ENCODE data around the gene F8. TPM values are rescaled to one million over a fixed set of nuclear protein-coding genes. Genes with fewer than 3 reads are reported as not detected.

Gene F8
- total RNA-seq, 1 experiment from 2014 or later: 12.4 TPM

DNA sequence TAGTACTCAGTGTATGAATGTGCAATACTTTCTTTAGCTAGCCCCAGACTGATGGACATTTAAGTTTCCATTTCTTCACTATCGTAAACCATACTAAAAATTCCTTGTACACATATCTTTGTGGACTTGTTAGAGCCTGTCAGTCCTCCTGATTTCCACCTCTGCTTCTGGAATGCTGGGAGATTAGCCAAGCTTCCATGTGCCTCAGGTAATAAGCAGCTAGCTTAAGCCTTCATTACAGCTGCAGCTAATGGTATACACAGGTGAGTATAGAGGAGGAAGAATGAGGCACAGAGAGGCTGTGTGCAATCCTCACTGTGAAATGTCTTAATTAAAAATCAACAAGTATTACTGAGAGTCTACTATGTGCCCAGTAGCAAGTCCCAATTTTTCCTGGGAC, 197.9 kb downstream of the F8 start:
- Histone ChIP-seq H3K4me1 (ENCODE audit: control insufficient read depth, insufficient read depth, low read length) (no peaks in the 10 kb centered on the region), H3K4me3 (ENCODE audit: low read depth in 2 of 2, low read length in 2 of 2) (no peak overlapping the region), H3K36me3 (ENCODE audit: control insufficient read depth, insufficient read depth, low read length) (no peaks in the 10 kb centered on the region), H3K9me3 (ENCODE audit: control insufficient read depth, insufficient read depth, low read depth, low read length) (no peaks in the 10 kb centered on the region), H3K27me3 (ENCODE audit: control insufficient read depth, insufficient read depth, low read length) (no peaks in the 10 kb centered on the region), H3K27ac (ENCODE audit: low read length) (no peak overlapping the region)
- TF ChIP-seq, protein P1, sequence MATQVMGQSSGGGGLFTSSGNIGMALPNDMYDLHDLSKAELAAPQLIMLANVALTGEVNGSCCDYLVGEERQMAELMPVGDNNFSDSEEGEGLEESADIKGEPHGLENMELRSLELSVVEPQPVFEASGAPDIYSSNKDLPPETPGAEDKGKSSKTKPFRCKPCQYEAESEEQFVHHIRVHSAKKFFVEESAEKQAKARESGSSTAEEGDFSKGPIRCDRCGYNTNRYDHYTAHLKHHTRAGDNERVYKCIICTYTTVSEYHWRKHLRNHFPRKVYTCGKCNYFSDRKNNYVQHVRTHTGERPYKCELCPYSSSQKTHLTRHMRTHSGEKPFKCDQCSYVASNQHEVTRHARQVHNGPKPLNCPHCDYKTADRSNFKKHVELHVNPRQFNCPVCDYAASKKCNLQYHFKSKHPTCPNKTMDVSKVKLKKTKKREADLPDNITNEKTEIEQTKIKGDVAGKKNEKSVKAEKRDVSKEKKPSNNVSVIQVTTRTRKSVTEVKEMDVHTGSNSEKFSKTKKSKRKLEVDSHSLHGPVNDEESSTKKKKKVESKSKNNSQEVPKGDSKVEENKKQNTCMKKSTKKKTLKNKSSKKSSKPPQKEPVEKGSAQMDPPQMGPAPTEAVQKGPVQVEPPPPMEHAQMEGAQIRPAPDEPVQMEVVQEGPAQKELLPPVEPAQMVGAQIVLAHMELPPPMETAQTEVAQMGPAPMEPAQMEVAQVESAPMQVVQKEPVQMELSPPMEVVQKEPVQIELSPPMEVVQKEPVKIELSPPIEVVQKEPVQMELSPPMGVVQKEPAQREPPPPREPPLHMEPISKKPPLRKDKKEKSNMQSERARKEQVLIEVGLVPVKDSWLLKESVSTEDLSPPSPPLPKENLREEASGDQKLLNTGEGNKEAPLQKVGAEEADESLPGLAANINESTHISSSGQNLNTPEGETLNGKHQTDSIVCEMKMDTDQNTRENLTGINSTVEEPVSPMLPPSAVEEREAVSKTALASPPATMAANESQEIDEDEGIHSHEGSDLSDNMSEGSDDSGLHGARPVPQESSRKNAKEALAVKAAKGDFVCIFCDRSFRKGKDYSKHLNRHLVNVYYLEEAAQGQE (IDR thresholded peaks at IDR 0.05; ENCODE audit: insufficient read depth in 1 of 2, low read depth in 2 of 2, low read length in 1 of 2): no peak
- TF ChIP-seq POLR2AphosphoS5 (IDR thresholded peaks at IDR 0.05; ENCODE audit: low read depth, low read length): no peak
- TF ChIP-seq TCF7L2 (IDR thresholded peaks at IDR 0.05; ENCODE audit: low read depth, low read length): no peak
- TF ChIP-seq, protein P2, sequence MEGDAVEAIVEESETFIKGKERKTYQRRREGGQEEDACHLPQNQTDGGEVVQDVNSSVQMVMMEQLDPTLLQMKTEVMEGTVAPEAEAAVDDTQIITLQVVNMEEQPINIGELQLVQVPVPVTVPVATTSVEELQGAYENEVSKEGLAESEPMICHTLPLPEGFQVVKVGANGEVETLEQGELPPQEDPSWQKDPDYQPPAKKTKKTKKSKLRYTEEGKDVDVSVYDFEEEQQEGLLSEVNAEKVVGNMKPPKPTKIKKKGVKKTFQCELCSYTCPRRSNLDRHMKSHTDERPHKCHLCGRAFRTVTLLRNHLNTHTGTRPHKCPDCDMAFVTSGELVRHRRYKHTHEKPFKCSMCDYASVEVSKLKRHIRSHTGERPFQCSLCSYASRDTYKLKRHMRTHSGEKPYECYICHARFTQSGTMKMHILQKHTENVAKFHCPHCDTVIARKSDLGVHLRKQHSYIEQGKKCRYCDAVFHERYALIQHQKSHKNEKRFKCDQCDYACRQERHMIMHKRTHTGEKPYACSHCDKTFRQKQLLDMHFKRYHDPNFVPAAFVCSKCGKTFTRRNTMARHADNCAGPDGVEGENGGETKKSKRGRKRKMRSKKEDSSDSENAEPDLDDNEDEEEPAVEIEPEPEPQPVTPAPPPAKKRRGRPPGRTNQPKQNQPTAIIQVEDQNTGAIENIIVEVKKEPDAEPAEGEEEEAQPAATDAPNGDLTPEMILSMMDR (IDR thresholded peaks at IDR 0.05): no peak
- TF ChIP-seq SIN3A (IDR thresholded peaks at IDR 0.05; ENCODE audit: borderline replicate concordance, insufficient read depth, low read depth, low read length): no peak
- DNase-seq (ENCODE audit: low read depth, low spot score) (no peak), ATAC-seq (no peak)
- POLR2A ChIA-PET: no interaction called here
- CTCF ChIA-PET: no interaction called here
- no TSS peak for BruUV-seq (replicated peaks)
- in situ Hi-C loops (cut with HindIII; ENCODE audit: low pct_unique_long_range_greater_than_20kb, low sequenced_read_pairs) (loop anchor here (25.0 kb wide), 1 partner anchor 162 kb away; the partner anchor contains the start of gene CTAG2), intact Hi-C loops (cut with micrococcal nuclease; ENCODE audit: unreplicated experiment) (no loop called here)

DNA sequence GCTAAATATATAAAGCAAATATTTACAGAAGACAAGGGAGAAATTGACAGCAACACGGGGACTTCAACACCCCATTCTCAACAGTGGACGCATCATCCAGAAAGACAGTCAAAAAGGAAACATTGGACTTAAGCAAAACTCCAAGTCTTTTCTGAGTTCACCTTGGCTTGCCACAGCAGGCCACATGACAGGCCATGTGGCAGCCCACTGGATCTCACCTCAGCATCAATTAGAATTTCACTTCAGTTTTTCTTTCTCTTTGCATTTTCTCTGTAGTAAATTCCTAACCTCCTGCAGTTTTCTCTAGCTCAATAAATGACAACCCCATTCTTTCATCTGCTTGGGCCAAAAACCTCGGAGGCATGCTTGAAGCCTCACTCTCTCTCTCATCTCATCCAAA, 200.5 kb downstream of the F8 start:
- DNase-seq (ENCODE audit: low read depth, low spot score): no peak
- Histone ChIP-seq H3K36me3 (ENCODE audit: control insufficient read depth, insufficient read depth, low read length) (no peaks in the 10 kb centered on the region), H3K27ac (ENCODE audit: low read length) (no peak overlapping the region), H3K4me3 (ENCODE audit: low read depth in 2 of 2, low read length in 2 of 2) (no peak overlapping the region), H3K27me3 (ENCODE audit: control insufficient read depth, insufficient read depth, low read length) (no peaks in the 10 kb centered on the region), H3K9me3 (ENCODE audit: control insufficient read depth, insufficient read depth, low read depth, low read length) (no peaks in the 10 kb centered on the region), H3K4me1 (ENCODE audit: control insufficient read depth, insufficient read depth, low read length) (no peaks in the 10 kb centered on the region)
- ChIA-PET CTCF (no interaction called here), POLR2A (interaction anchor here (0.5 kb wide), 1 partner anchor 58 kb away, joined by 3 read pairs; no protein-coding TSS in a partner anchor)
- TF ChIP-seq POLR2AphosphoS5 (IDR thresholded peaks at IDR 0.05; ENCODE audit: low read depth, low read length): no peak
- no peak for TF ChIP-seq SIN3A (IDR thresholded peaks at IDR 0.05; ENCODE audit: borderline replicate concordance, insufficient read depth, low read depth, low read length)
- TF ChIP-seq TCF7L2 (IDR thresholded peaks at IDR 0.05; ENCODE audit: low read depth, low read length): no peak
- TF ChIP-seq, protein P1 (IDR thresholded peaks at IDR 0.05; ENCODE audit: insufficient read depth in 1 of 2, low read depth in 2 of 2, low read length in 1 of 2): no peak
- TF ChIP-seq, protein P2 (IDR thresholded peaks at IDR 0.05): no peak
- intact Hi-C loops (cut with micrococcal nuclease; ENCODE audit: unreplicated experiment) (no loop called here), in situ Hi-C loops (cut with HindIII; ENCODE audit: low pct_unique_long_range_greater_than_20kb, low sequenced_read_pairs) (no loop called here)
- no peak for ATAC-seq
- no TSS peak for BruUV-seq (replicated peaks)
